GM13976 (cell line): ENCODE measurements around the gene CEMIP.

Source experiments
- DNase-seq: peaks from one replicate; pipeline ENCODE4 v3.0.0; 2012; ENCODE audit warnings: low spot score
- CTCF ChIP-seq: IDR thresholded peaks from 2 replicates; pipeline ENCODE4 v1.5.1; 2012; ENCODE audit warnings: borderline replicate concordance, mild to moderate bottlenecking; ENCODE audit not compliant: insufficient read depth; ENCODE audit errors: extremely low read depth, missing control alignments, control extremely low read depth
- in situ Hi-C: fragments of 300-500 bp; cut with MboI; formaldehyde crosslinking; loops from one replicate; pipeline ENCODE4 v1.12.0; 2022; ENCODE audit warnings: low sequenced_read_pairs, mixed read lengths, inconsistent platforms; ENCODE audit not compliant: unreplicated experiment

Gene CEMIP

GRCh38 chr15:80988148-80988796 is 209.1 kb downstream of the CEMIP start:
- in situ Hi-C loops, result loop anchor here (25.0 kb wide), 1 partner anchor 274 kb away; no protein-coding TSS in a partner anchor
- no peak for DNase-seq
- no peak for TF ChIP-seq CTCF

DNA sequence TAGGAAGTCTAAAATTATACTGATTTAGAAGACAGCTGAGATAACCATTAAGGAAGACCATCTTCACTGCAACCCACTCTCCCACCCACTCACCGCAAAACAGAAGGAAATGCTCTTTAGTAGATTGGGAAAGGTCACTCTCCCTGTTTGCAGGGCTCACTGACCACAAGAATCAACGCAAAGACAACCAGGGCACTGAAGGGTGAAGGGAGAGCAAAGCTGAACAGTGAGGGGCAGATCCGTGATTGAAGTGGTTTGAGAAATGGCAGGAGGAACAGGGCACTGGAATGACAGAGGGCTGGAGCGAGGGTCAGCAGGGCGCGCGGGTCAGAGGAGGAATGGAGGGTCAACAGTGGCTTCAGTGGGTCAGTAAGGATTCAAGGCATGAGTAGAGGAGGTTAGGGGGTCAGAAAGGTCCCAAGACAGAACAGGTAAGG is 209.9 kb downstream of the CEMIP start:
- TF ChIP-seq CTCF, result no peak
- in situ Hi-C loops, result loop anchor here (25.0 kb wide), 1 partner anchor 273 kb away; no protein-coding TSS in a partner anchor
- DNase-seq, result no peak

DNA sequence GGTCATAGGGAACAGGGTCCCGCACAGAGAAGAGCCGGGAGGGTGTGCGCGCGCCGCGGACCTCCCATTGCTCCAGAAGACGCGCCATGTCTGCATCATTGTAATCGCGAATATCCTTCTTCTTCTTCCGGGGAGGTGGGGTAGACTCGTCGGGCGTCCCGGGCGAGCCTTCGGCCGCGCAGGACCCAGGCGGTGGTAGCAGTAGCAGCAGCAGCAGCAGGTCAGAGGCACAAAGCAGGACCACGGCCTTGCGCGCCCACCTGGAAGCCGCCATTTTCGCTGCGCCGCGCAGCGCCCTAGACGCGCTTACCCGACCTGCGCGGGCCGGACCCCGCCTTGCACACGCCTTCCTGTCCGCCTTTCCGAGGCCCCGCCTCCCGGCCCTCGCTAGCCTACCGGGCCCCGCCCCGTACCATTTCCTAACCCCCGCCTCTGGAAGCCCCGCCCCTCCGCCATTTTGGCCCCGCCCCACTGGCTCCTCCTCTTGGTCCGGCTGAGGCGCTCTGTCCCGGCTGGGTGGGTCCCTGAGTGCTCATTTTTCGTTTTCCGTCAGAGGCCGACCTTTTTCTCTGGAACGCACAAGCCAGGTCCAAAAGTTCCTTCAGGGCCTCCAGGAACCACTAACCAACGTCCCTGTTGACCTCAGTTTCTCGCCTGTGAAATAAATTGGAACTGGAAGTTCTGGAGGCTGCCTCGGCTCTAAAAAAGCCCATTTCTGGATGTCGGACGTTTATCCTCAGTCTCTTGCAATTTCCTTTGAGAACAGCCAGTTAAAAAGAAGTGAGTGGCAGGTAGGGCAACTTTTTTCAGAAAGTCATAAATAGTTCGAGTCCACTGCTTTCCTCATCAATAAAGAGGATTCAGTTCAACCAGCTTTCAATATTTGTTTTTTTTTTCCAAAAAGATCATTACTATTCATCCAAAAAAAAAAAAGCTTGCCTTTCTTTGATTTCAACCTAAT is 210.6 kb downstream of the CEMIP start, which contains the start of gene MESD:
MESD (minus strand) TSS at position 302 of the 961 bp plus-strand sequence; CDS start at position 274, 28 bp downstream.
- in situ Hi-C loops, result loop anchor here (25.0 kb wide), 1 partner anchor 273 kb away; no protein-coding TSS in a partner anchor
- TF ChIP-seq CTCF, result no peak
- peak; percentile 99 for DNase-seq

- in situ Hi-C loops, result loop anchor here (25.0 kb wide), 1 partner anchor 271 kb away; no protein-coding TSS in a partner anchor
- DNase-seq, result no peak
- no peak for TF ChIP-seq CTCF
Measured at GRCh38 chr15:80990955-80991354, 211.8 kb downstream of the CEMIP start.

DNA sequence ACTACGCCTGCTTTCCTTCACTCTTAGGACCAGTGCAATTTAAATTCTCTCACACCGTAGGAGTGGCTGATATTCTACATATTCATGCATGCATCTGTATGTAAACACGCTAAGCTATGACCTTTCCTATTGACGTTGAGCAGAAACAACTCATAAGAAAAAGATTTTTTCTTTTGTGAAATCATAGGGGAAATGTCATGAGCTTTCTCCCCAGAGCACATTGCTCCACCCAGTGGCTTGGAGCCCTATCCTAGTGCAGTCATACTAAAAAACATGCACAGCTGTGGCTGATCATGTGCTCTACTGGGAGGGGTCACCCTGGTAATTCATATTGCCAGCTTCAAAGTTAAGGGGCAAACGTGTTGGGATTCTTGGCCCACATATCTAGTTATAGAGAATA is 212.3 kb downstream of the CEMIP start:
- no peak for TF ChIP-seq CTCF
- in situ Hi-C loops, result loop anchor here (25.0 kb wide), 1 partner anchor 271 kb away; no protein-coding TSS in a partner anchor
- DNase-seq, result no peak

DNA sequence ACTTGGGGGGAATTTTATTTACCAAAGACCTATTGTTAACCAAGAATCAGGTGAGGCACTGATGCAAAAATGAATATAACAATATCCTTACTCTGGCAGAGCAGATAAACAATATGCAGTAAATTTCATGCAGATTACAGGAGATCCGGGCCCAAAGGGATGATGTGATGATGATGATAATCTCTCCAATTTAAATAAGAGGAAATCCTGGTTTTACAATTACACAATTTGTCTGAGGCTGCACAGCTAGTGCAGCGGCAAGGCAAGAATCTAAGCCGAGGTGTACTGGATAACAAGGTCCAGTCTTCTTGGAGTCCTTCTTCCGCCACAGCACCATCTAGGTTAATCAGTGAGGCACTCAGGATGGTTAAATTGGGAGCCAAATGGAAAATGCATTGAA is 212.8 kb downstream of the CEMIP start:
- TF ChIP-seq CTCF, result no peak
- DNase-seq, result no peak
- in situ Hi-C loops, result loop anchor here (25.0 kb wide), 1 partner anchor 270 kb away; no protein-coding TSS in a partner anchor
